Measurements from ENCODE around the gene IPPK. TPM values are rescaled to one million over a fixed set of nuclear protein-coding genes. Genes with fewer than 3 reads are reported as not detected.
"Not testable (repeated sequence)": the region's sequence is repeated elsewhere in the genome, so short reads cannot be mapped to it uniquely, and the experiment has no call there.

The IPPK gene
- total RNA-seq, 1 donor from 2014 or later, result 10.0 TPM

DNA sequence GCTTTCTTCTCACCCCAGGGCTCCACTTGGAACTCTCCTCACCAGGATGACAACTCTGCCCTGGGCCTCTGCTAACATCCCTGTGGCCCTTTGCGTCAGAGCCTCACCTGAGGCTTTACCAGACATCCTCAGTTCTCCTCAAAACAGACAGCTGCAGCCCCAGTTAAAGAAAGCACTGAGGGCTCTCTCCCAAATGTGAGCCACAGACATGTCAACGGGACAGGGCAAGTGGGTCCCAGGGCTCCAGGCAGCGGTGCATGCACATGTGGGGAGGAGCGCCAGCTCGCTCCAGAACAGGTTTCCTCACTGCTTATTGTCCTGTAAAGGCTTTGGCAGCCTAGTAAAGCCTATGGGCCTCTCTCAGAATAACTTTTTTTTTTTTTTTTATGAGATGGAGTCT lies 37.3 kb downstream of the IPPK start:
- no peak overlapping the region for H3K27ac Mint-ChIP-seq
- TF ChIP-seq, protein P1, sequence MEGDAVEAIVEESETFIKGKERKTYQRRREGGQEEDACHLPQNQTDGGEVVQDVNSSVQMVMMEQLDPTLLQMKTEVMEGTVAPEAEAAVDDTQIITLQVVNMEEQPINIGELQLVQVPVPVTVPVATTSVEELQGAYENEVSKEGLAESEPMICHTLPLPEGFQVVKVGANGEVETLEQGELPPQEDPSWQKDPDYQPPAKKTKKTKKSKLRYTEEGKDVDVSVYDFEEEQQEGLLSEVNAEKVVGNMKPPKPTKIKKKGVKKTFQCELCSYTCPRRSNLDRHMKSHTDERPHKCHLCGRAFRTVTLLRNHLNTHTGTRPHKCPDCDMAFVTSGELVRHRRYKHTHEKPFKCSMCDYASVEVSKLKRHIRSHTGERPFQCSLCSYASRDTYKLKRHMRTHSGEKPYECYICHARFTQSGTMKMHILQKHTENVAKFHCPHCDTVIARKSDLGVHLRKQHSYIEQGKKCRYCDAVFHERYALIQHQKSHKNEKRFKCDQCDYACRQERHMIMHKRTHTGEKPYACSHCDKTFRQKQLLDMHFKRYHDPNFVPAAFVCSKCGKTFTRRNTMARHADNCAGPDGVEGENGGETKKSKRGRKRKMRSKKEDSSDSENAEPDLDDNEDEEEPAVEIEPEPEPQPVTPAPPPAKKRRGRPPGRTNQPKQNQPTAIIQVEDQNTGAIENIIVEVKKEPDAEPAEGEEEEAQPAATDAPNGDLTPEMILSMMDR (IDR thresholded peaks at IDR 0.05; ENCODE audit: unreplicated experiment), result no peak
- no peaks in the 10 kb centered on the region for H3K27me3 Mint-ChIP-seq (ENCODE audit: low read depth)
- no peak for DNase-seq (ENCODE audit: low spot score in 2 of 2, unreplicated experiment in 2 of 2)
- H3K4me1 Mint-ChIP-seq, result peaks cover 2% of the 10 kb centered on the region
- no peak overlapping the region for H3K4me3 Mint-ChIP-seq
- peaks cover 19% of the 10 kb centered on the region for H3K9me3 Mint-ChIP-seq
- H3K36me3 Mint-ChIP-seq, result peaks cover 35% of the 10 kb centered on the region

DNA sequence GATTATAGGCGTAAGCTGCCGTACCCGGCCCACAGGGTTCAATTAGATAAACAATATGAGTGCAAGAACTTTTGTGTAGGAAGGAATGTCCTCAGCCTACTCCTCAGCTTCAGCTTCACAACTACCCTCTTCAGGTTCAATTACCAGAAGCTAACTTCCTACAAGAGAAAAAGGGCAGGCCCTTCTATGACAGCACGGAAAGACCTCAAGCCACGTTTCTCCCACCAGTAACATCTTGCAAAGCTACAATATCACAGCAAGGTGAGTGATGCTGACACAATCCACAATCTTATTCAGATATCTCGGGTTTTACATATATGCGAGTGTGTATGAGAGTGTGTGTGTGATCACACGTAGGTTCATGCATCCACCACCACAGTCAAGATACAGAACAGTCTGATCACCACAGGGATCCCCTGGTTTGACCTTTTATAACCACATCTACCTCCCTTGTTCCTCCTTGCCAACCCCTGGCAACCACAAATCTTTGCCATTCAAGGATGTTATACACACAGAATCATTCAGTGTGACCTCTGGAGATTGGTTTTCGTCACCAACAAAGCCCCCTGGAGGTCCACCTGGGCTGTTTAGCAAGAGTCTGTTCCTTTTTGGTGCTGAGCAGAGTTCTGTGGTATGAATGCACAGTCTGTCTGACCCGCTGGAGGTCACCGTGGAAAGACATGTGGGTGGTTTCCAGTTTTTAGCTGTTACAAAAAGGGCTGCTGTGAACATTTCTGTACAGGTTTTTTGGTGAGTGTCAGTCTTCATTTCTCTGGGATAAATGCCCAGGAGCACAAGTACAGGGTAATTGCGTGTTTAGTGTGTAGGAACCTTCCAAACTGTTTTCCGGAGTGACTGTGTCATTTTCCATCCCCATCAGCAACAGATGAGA lies 38.2 kb downstream of the IPPK start:
- no peak for DNase-seq (ENCODE audit: low spot score in 2 of 2, unreplicated experiment in 2 of 2)
- no peak overlapping the region for H3K27ac Mint-ChIP-seq
- peaks cover 2% of the 10 kb centered on the region for H3K4me1 Mint-ChIP-seq
- H3K27me3 Mint-ChIP-seq (ENCODE audit: low read depth), result no peaks in the 10 kb centered on the region
- H3K36me3 Mint-ChIP-seq, result peaks cover 43% of the 10 kb centered on the region
- H3K9me3 Mint-ChIP-seq, result peaks cover 27% of the 10 kb centered on the region
- no peak overlapping the region for H3K4me3 Mint-ChIP-seq
- TF ChIP-seq, protein P1 (IDR thresholded peaks at IDR 0.05; ENCODE audit: unreplicated experiment), result no peak

DNA sequence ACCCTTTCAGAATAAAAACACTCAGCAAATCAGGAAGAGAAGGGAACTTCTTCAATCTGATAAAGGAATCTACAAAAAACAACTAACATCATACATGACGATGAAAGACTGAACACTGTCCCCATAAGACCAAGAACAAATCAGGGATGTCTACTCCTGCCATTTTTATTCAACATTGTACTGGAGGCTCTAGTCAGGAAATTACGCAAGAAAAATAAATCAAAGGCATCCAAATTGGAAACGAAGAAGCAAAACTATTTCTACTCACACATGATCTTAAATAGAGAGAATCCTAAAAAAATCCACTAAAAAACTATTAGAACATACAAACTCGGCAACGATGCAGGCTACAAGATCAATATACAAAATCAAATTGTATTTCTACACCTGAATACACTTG lies 42.3 kb downstream of the IPPK start:
- Mint-ChIP-seq H3K27ac (no peak overlapping the region), H3K27me3 (ENCODE audit: low read depth) (no peaks in the 10 kb centered on the region), H3K4me3 (no peak overlapping the region), H3K9me3 (peaks cover 33% of the 10 kb centered on the region), H3K4me1 (no peaks in the 10 kb centered on the region), H3K36me3 (peaks cover 57% of the 10 kb centered on the region)
- TF ChIP-seq, protein P1 (IDR thresholded peaks at IDR 0.05; ENCODE audit: unreplicated experiment), result no peak
- DNase-seq (ENCODE audit: low spot score in 2 of 2, unreplicated experiment in 2 of 2), result no peak

DNA sequence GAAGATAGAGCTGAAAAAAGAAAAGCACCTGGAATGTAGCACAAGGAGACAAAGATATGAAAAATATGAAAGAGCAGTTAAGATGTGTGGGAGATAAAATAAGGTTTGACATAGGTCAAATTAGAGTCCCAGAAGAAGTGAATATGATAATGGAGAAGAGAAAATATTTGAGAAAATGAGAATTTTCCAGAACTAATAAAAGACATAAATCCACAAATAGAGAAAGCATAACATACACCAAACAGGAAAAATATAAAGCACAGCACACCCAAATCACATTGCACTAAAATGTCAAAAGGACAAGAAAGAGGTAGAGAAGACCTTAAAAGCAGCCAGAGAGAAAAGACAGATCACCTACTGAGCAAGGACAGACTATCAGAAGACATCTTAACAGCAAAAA lies 43.4 kb downstream of the IPPK start:
- TF ChIP-seq, protein P1 (IDR thresholded peaks at IDR 0.05; ENCODE audit: unreplicated experiment), result no peak
- no peak overlapping the region for H3K27ac Mint-ChIP-seq
- no peaks in the 10 kb centered on the region for H3K4me1 Mint-ChIP-seq
- peaks cover 33% of the 10 kb centered on the region for H3K9me3 Mint-ChIP-seq
- no peak for DNase-seq (ENCODE audit: low spot score in 2 of 2, unreplicated experiment in 2 of 2)
- H3K27me3 Mint-ChIP-seq (ENCODE audit: low read depth), result no peaks in the 10 kb centered on the region
- H3K4me3 Mint-ChIP-seq, result no peak overlapping the region
- peaks cover 51% of the 10 kb centered on the region for H3K36me3 Mint-ChIP-seq

DNA sequence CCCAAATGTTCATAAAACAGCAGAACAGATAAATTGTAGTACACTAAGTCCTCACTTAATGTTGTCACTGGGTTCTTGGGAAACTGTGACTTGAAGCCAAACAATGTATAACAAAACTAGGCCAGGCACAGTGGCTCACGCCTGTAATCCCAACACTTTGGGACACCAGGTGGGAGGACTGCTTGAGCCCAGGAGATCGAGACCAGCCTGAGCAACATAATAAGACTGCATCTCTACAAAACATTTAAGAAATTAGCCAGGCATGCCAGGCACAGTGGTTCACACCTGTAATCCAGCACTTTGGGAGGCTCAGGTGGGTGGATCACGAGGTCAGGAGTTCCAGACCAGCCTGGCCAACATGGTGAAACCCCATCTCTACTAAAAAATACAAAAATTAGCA lies 46.0 kb downstream of the IPPK start:
- not testable (repeated sequence) for DNase-seq (ENCODE audit: low spot score in 2 of 2, unreplicated experiment in 2 of 2); H3K4me1 Mint-ChIP-seq; H3K27ac Mint-ChIP-seq; H3K4me3 Mint-ChIP-seq; H3K27me3 Mint-ChIP-seq (ENCODE audit: low read depth)
- peaks cover 34% of the 10 kb centered on the region for H3K36me3 Mint-ChIP-seq
- H3K9me3 Mint-ChIP-seq, result peaks cover 17% of the 10 kb centered on the region

DNA sequence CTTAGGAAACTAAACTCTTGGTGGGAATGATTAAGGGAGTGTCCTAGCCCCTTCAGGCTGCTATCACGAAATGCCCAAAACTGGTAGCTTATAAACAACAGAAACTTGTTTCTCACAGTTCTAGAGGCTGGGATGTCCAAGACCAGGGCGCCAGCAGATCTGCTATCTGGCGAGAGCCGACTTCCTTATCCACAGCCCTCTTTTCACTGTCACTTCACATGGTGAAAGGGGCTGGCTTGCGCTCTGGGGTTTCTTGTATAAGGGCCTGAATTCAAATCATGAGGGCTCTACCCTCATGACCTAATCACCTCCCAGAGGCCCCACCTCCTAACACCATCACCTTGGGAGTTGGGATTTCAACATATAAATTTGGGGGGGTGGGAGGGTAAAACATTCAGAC lies 49.1 kb downstream of the IPPK start:
- H3K9me3 Mint-ChIP-seq, result no peaks in the 10 kb centered on the region
- TF ChIP-seq, protein P1 (IDR thresholded peaks at IDR 0.05; ENCODE audit: unreplicated experiment), result no peak

More for the DNA sequence above, 49.1 kb downstream of the IPPK start:
- no peak for DNase-seq (ENCODE audit: low spot score in 2 of 2, unreplicated experiment in 2 of 2)
- Mint-ChIP-seq H3K4me3 (no peak overlapping the region), H3K27me3 (ENCODE audit: low read depth) (no peaks in the 10 kb centered on the region), H3K4me1 (peaks cover 6% of the 10 kb centered on the region), H3K27ac (no peak overlapping the region), H3K36me3 (peaks cover 13% of the 10 kb centered on the region)
